Cardiac septum (tissue), 1 donor: ENCODE measurements around the gene BPIFA1. TPM values are rescaled to one million over a fixed set of nuclear protein-coding genes. Genes with fewer than 3 reads are reported as not detected.

ENCODE experiments used
- DNase-seq: peaks from one replicate; pipeline ENCODE4 v3.0.0-alpha.2; 2020; ENCODE audit warnings: low spot score
- intact Hi-C: fragments of 100-400 bp; cut with DNase I; formaldehyde crosslinking; loops from one replicate; pipeline ENCODE4 v1.14.0; 2022
- long read RNA-seq: library from polyadenylated mRNA; unstranded; transcript quantifications from one replicate; pipeline ENCODE4 v2.0.0, GENCODE V29; 2021
- total RNA-seq: library from RNA; stranded (reverse); fragmentation: NEBNext Ultra II Directional; extraction: Animal tissue kit (Norgen Biotek cat#: 25700); gene quantifications from one replicate; pipeline ENCODE4 v1.2.1, GENCODE V29; 2021
- donor health status: DM: no; HTN: no; CAD: no.

The BPIFA1 gene
- not detected for total RNA-seq
- long read RNA-seq, result 0 reads

GRCh38 chr20:33235696-33236095 lies at the start of gene BPIFA1:
Gene BPIFA1 (plus strand): TSS chr20:33235996. CDS start chr20:33237712, 1,716 bp downstream.
- DNase-seq, result no peak
- intact Hi-C loops, result no loop called here

- DNase-seq, result no peak
- intact Hi-C loops, result no loop called here
These were observed 48.3 kb upstream of the BPIFA1 start for GRCh38 chr20:33187491-33187890.

GRCh38 chr20:33188421-33188820 lies 47.4 kb upstream of the BPIFA1 start:
- no peak for DNase-seq
- intact Hi-C loops, result no loop called here

- intact Hi-C loops, result no loop called here
- no peak for DNase-seq
These were observed 44.3 kb upstream of the BPIFA1 start for GRCh38 chr20:33191484-33191883.

- no peak for DNase-seq
- intact Hi-C loops, result no loop called here
These were observed 43.8 kb upstream of the BPIFA1 start for GRCh38 chr20:33191955-33192354.

GRCh38 chr20:33192912-33193501 lies 42.8 kb upstream of the BPIFA1 start:
- intact Hi-C loops, result no loop called here
- no peak for DNase-seq

- intact Hi-C loops, result no loop called here
- DNase-seq, result no peak
These were observed 36.8 kb upstream of the BPIFA1 start for GRCh38 chr20:33199026-33199425.

- DNase-seq, result no peak
- intact Hi-C loops, result no loop called here
These were observed 33.3 kb upstream of the BPIFA1 start for GRCh38 chr20:33202451-33202850.

GRCh38 chr20:33203444-33203843 lies 32.4 kb upstream of the BPIFA1 start:
- intact Hi-C loops, result no loop called here
- no peak for DNase-seq

- no peak for DNase-seq
- intact Hi-C loops, result no loop called here
These were observed 26.0 kb upstream of the BPIFA1 start for GRCh38 chr20:33209789-33210188.

GRCh38 chr20:33210371-33210770 lies 25.4 kb upstream of the BPIFA1 start:
- DNase-seq, result no peak

GRCh38 chr20:33211817-33212424 lies 23.9 kb upstream of the BPIFA1 start:
- intact Hi-C loops, result no loop called here
- DNase-seq, result no peak

More at GRCh38 chr20:33210371-33210770, 25.4 kb upstream of the BPIFA1 start:
- intact Hi-C loops, result no loop called here

GRCh38 chr20:33217052-33217451 lies 18.7 kb upstream of the BPIFA1 start, which contains the start of gene BPIFA3:
Gene BPIFA3 (plus strand): TSS chr20:33217352. CDS start chr20:33217537, 185 bp downstream.
- no peak for DNase-seq
- intact Hi-C loops, result no loop called here

GRCh38 chr20:33224399-33224798 lies 11.4 kb upstream of the BPIFA1 start:
- intact Hi-C loops, result no loop called here
- no peak for DNase-seq

GRCh38 chr20:33229843-33230242 lies 6.0 kb upstream of the BPIFA1 start:
- intact Hi-C loops, result no loop called here
- DNase-seq, result no peak

- intact Hi-C loops, result no loop called here
These were observed 4.6 kb upstream of the BPIFA1 start for GRCh38 chr20:33231237-33231636.

GRCh38 chr20:33232486-33233072 lies 3.2 kb upstream of the BPIFA1 start:
- intact Hi-C loops, result no loop called here
- no peak for DNase-seq

More at GRCh38 chr20:33231237-33231636, 4.6 kb upstream of the BPIFA1 start:
- no peak for DNase-seq

GRCh38 chr20:33233129-33233774 lies 2.5 kb upstream of the BPIFA1 start:
- intact Hi-C loops, result no loop called here
- DNase-seq, result no peak

- intact Hi-C loops, result no loop called here
- no peak for DNase-seq
These were observed 1.7 kb upstream of the BPIFA1 start for GRCh38 chr20:33234050-33234449.

GRCh38 chr20:33236351-33236750 lies 555 bp downstream of the BPIFA1 start:
- intact Hi-C loops, result no loop called here
- DNase-seq, result no peak

GRCh38 chr20:33237989-33238388 lies 2.2 kb downstream of the BPIFA1 start:
- intact Hi-C loops, result no loop called here
- no peak for DNase-seq
